Stomach (tissue), 9 donors: ENCODE measurements around the gene SPATS1. TPM values are rescaled to one million over a fixed set of nuclear protein-coding genes. Genes with fewer than 3 reads are reported as not detected.

ENCODE experiments used
- DNase-seq, 2 donors: peaks; one replicate each; pipeline versions ENCODE4 v3.0.0 to v3.0.0-alpha.2; 2013 to 2019
- H3K27ac ChIP-seq, 5 donors: fragments of 200-600 bp in 4 of 5; sonication (generic) in 4 of 5; one replicate each; pipeline ENCODE4 v1.5.1; 2013 to 2019; ENCODE audit warnings: mild to moderate bottlenecking in 1 of 5, moderate library complexity in 1 of 5
- H3K27me3 ChIP-seq, 3 donors: fragments of 200-600 bp; sonication (generic); one replicate each; pipeline ENCODE4 v1.5.1; 2017 to 2019; ENCODE audit warnings: mixed run types in 1 of 3
- H3K36me3 ChIP-seq, 4 donors: fragments of 200-600 bp; sonication (generic); 1 replicate in 3 of 4; 2 replicates in 1 of 4; pipeline ENCODE4 v1.5.1; 2016 to 2019
- H3K4me1 ChIP-seq, 4 donors: fragments of 200-600 bp; sonication (generic); one replicate each; pipeline ENCODE4 v1.5.1; 2016 to 2019
- H3K4me3 ChIP-seq, 4 donors: fragments of 200-600 bp; sonication (generic) in 3 of 4; one replicate each; pipeline ENCODE4 v1.5.1; 2016 to 2019; ENCODE audit warnings: mild to moderate bottlenecking in 1 of 4
- H3K9me3 ChIP-seq, 4 donors: fragments of 200-600 bp; sonication (generic); one replicate each; pipeline ENCODE4 v1.5.1; 2016 to 2019
- CTCF ChIP-seq, 7 experiments: fragments of 450-650 bp in 4 of 7; fragments of 200-600 bp in 3 of 7; sonication (generic) in 3 of 7; IDR thresholded peaks; one replicate each; pipeline ENCODE4 v1.5.1; 2016 to 2019; ENCODE audit warnings: antibody characterized with exemption in 7 of 7, control low read depth in 2 of 7, mild to moderate bottlenecking in 1 of 7
- EP300 ChIP-seq: sonication (generic); formaldehyde crosslinking; IDR thresholded peaks from one replicate; pipeline ENCODE4 v1.6.1; 2017; ENCODE audit warnings: antibody characterized with exemption
- POLR2A ChIP-seq, 4 donors: fragments of 450-650 bp; IDR thresholded peaks; one replicate each; pipeline ENCODE4 v1.6.1; 2016; ENCODE audit warnings: antibody characterized with exemption in 4 of 4, control low read depth in 2 of 4, mild to moderate bottlenecking in 1 of 4, moderate library complexity in 1 of 4
- POLR2AphosphoS5 ChIP-seq, 3 donors: sonication (generic); formaldehyde crosslinking; IDR thresholded peaks; one replicate each; pipeline ENCODE4 v1.6.1; 2016; ENCODE audit warnings: antibody characterized with exemption in 3 of 3
- WGBS, 5 donors: extraction: QIAGEN DNeasy Blood & Tissue Kit in 3 of 5; methylation state at CpG; one replicate each; pipeline versions ENCODE4 v1.1.5 to v1.1.7; 2013 to 2018; 5-methylcytosine and 5-hydroxymethylcytosine counted together
- intact Hi-C: fragments of 100-400 bp; cut with DNase I; formaldehyde crosslinking; loops from one replicate; pipeline ENCODE4 v1.15.1; 2023; ENCODE audit warnings: low total_unique reads
- polyA plus RNA-seq, 3 donors: library from polyadenylated mRNA; stranded (reverse); fragments of 200-250 nt; gene quantifications; one replicate each; pipeline ENCODE4 v1.2.3, GENCODE V29; 2013
- total RNA-seq, 5 donors: library from RNA; depleted of rRNA; stranded (reverse); fragments of >200 nt; gene quantifications; one replicate each; pipeline versions ENCODE4 v1.1.0 to v1.2.3, GENCODE V29; 2014 to 2016
- donor health status: healthy with polysubstance abuse.
- donor health status: Bipolar disorder and iron deficiency.
- donor health status: healthy.

Gene SPATS1
- total and polyA plus RNA-seq, 8 donors: not detected

GRCh38 chr6:44377484-44377883 lies 35.0 kb downstream of the SPATS1 start:
- H3K4me3 ChIP-seq: no peak overlapping the region
- H3K36me3 ChIP-seq: no peaks in the 10 kb centered on the region
- intact Hi-C loops: no loop called here
- 78 to 96% (median 92%) methylated on average over 3 of the region's 3 CpGs for WGBS, 5 donors
- TF ChIP-seq POLR2AphosphoS5 (IDR thresholded peaks at IDR 0.05) (no peak), EP300 (no peak), POLR2A (IDR thresholded peaks at IDR 0.05) (no peak), CTCF (IDR thresholded peaks at IDR 0.05) (no peak)
- H3K4me1 ChIP-seq: no peaks in the 10 kb centered on the region
- H3K9me3 ChIP-seq: no peaks in the 10 kb centered on the region
- peaks cover 0 to 11% (median 0%) of the 10 kb centered on the region in 3 donors for H3K27me3 ChIP-seq
- DNase-seq: no peak
- no peak overlapping the region for H3K27ac ChIP-seq

GRCh38 chr6:44377971-44378370 lies 35.5 kb downstream of the SPATS1 start:
- no peak for DNase-seq
- intact Hi-C loops: no loop called here
- Histone ChIP-seq H3K27ac (no peak overlapping the region), H3K27me3 (peaks cover 0 to 11% (median 0%) of the 10 kb centered on the region in 3 donors), H3K4me1 (no peaks in the 10 kb centered on the region), H3K36me3 (no peaks in the 10 kb centered on the region), H3K9me3 (no peaks in the 10 kb centered on the region), H3K4me3 (no peak overlapping the region)
- TF ChIP-seq POLR2AphosphoS5 (IDR thresholded peaks at IDR 0.05) (no peak), CTCF (IDR thresholded peaks at IDR 0.05) (no peak), EP300 (no peak), POLR2A (IDR thresholded peaks at IDR 0.05) (no peak)
- 36 to 45% (median 43%) methylated on average over 1 of the region's 1 CpG for WGBS, 5 donors

GRCh38 chr6:44381739-44382138 lies 39.3 kb downstream of the SPATS1 start:
- WGBS, 5 donors: 49 to 82% (median 79%) methylated on average over 2 of the region's 2 CpGs

GRCh38 chr6:44386364-44386928 lies 44.0 kb downstream of the SPATS1 start:
- WGBS, 5 donors: 24 to 39% (median 31%) methylated on average over 6 of the region's 6 CpGs
- peaks cover 4 to 5% (median 4%) of the 10 kb centered on the region in 4 donors for H3K36me3 ChIP-seq
- H3K27me3 ChIP-seq: no peaks in the 10 kb centered on the region
- intact Hi-C loops: no loop called here
- H3K27ac ChIP-seq: peak overlapping the region; percentile 69 to 98 (median 95)
- peaks cover 21 to 41% (median 31%) of the 10 kb centered on the region in 4 donors for H3K4me1 ChIP-seq
- peak overlapping the region; percentile 64 to 92 (median 86) for H3K4me3 ChIP-seq
- no peak for TF ChIP-seq POLR2A (IDR thresholded peaks at IDR 0.05)
- peak in 1 of 3 donors; percentile 12 for TF ChIP-seq POLR2AphosphoS5 (IDR thresholded peaks at IDR 0.05)
- no peak for TF ChIP-seq EP300
- peak; percentile 68 to 83 for DNase-seq
- H3K9me3 ChIP-seq: no peaks in the 10 kb centered on the region

More at GRCh38 chr6:44381739-44382138, 39.3 kb downstream of the SPATS1 start:
- Histone ChIP-seq H3K4me1 (peaks cover 6 to 10% (median 10%) of the 10 kb centered on the region in 4 donors), H3K36me3 (no peaks in the 10 kb centered on the region), H3K27me3 (no peaks in the 10 kb centered on the region), H3K9me3 (no peaks in the 10 kb centered on the region), H3K4me3 (no peak overlapping the region), H3K27ac (no peak overlapping the region)
- peak in 1 of 2 donors; percentile 31 for DNase-seq
- intact Hi-C loops: no loop called here
- TF ChIP-seq POLR2A (IDR thresholded peaks at IDR 0.05) (no peak), CTCF (IDR thresholded peaks at IDR 0.05) (no peak), EP300 (no peak), POLR2AphosphoS5 (IDR thresholded peaks at IDR 0.05) (no peak)

GRCh38 chr6:44386929-44387345 lies 44.5 kb downstream of the SPATS1 start:
- no peak for DNase-seq
- 2 to 8% (median 5%) methylated on average over 8 of the region's 8 CpGs for WGBS, 5 donors
- intact Hi-C loops: no loop called here
- Histone ChIP-seq H3K4me3 (peak overlapping the region; percentile 64 to 92 (median 86)), H3K9me3 (no peaks in the 10 kb centered on the region), H3K4me1 (peaks cover 21 to 42% (median 31%) of the 10 kb centered on the region in 4 donors), H3K27me3 (no peaks in the 10 kb centered on the region), H3K27ac (peak overlapping the region; percentile 89 to 98 (median 95)), H3K36me3 (peaks cover 4 to 10% (median 9%) of the 10 kb centered on the region in 4 donors)
- TF ChIP-seq EP300 (no peak), POLR2AphosphoS5 (IDR thresholded peaks at IDR 0.05) (peak in 1 of 3 donors; percentile 1)
